ENCODE measurements around the gene FBN2.

GRCh38 chr5:128216860-128217531 is 321.0 kb downstream of the FBN2 start:
- TF ChIP-seq CTCF (IDR thresholded peaks at IDR 0.05) = no peak
- TF ChIP-seq POLR2AphosphoS5 (IDR thresholded peaks at IDR 0.05) = no peak
- TF ChIP-seq POLR2A (IDR thresholded peaks at IDR 0.05) = no peak
